ENCODE results near the gene GJA5. TPM values are rescaled to one million over a fixed set of nuclear protein-coding genes. Genes with fewer than 3 reads are reported as not detected.
A peak's percentile ranks its signal among the peaks of the same experiment; 100 is the strongest.

The GJA5 gene
- total RNA-seq, 6 experiments from 2014 or later: 0.12 to 1.2 (median 0.56) TPM

- Histone ChIP-seq H3K9me3 (no peaks in the 10 kb centered on the region), H3K27ac (no peak overlapping the region), H3K4me1 (peaks cover 0 to 12% (median 5%) of the 10 kb centered on the region in 4 donors), H3K36me3 (no peaks in the 10 kb centered on the region), H3K27me3 (no peaks in the 10 kb centered on the region), H3K4me3 (no peak overlapping the region)
- ATAC-seq (no peak), DNase-seq (no peak)
- intact Hi-C loops (cut with DNase I): no loop called here
- WGBS (ENCODE audit: insufficient coverage, low coverage, low lambda C conversion rate, missing lambda C conversion rate): 75% methylated on average over 6 of the region's 6 CpGs
- TF ChIP-seq POLR2A (IDR thresholded peaks at IDR 0.05) (no peak), CTCF (IDR thresholded peaks at IDR 0.05) (no peak)
Measured at GRCh38 chr1:147804942-147805723, 44.7 kb upstream of the GJA5 start.

GRCh38 chr1:147800804-147801203 lies 40.4 kb upstream of the GJA5 start:
- Histone ChIP-seq H3K27me3 (no peaks in the 10 kb centered on the region), H3K9me3 (no peaks in the 10 kb centered on the region), H3K4me1 (no peaks in the 10 kb centered on the region), H3K27ac (no peak overlapping the region), H3K36me3 (no peaks in the 10 kb centered on the region), H3K4me3 (no peak overlapping the region)
- 87% methylated on average over 2 of the region's 2 CpGs for WGBS (ENCODE audit: insufficient coverage, low coverage, low lambda C conversion rate, missing lambda C conversion rate)
- TF ChIP-seq POLR2A (IDR thresholded peaks at IDR 0.05) (no peak), CTCF (IDR thresholded peaks at IDR 0.05) (no peak)
- no peak for DNase-seq
- no peak for ATAC-seq
- intact Hi-C loops (cut with DNase I): no loop called here

GRCh38 chr1:147798731-147799130 lies 38.3 kb upstream of the GJA5 start:
- no peak overlapping the region for H3K4me3 ChIP-seq
- no peak for TF ChIP-seq CTCF (IDR thresholded peaks at IDR 0.05)
- no peak for TF ChIP-seq POLR2A (IDR thresholded peaks at IDR 0.05)
- 60% methylated on average over 2 of the region's 3 CpGs for WGBS (ENCODE audit: insufficient coverage, low coverage, low lambda C conversion rate, missing lambda C conversion rate)
- no peak overlapping the region for H3K27ac ChIP-seq
- H3K36me3 ChIP-seq: no peaks in the 10 kb centered on the region
- H3K9me3 ChIP-seq: no peaks in the 10 kb centered on the region
- intact Hi-C loops (cut with DNase I): no loop called here
- no peak for ATAC-seq
- H3K4me1 ChIP-seq: no peaks in the 10 kb centered on the region
- H3K27me3 ChIP-seq: no peaks in the 10 kb centered on the region
- no peak for DNase-seq

GRCh38 chr1:147794570-147794969 lies 34.2 kb upstream of the GJA5 start:
- 40% methylated on average over 4 of the region's 10 CpGs for WGBS (ENCODE audit: insufficient coverage, low coverage, low lambda C conversion rate, missing lambda C conversion rate)

More at GRCh38 chr1:147794570-147794969, 34.2 kb upstream of the GJA5 start:
- TF ChIP-seq CTCF (IDR thresholded peaks at IDR 0.05): no peak
- no peak for TF ChIP-seq POLR2A (IDR thresholded peaks at IDR 0.05)
- DNase-seq (no peak), ATAC-seq (peak in 1 of 4 donors; percentile 28)
- no peaks in the 10 kb centered on the region for H3K36me3 ChIP-seq
- intact Hi-C loops (cut with DNase I): no loop called here
- H3K4me1 ChIP-seq: no peaks in the 10 kb centered on the region
- no peaks in the 10 kb centered on the region for H3K9me3 ChIP-seq
- no peaks in the 10 kb centered on the region for H3K27me3 ChIP-seq
- no peak overlapping the region for H3K4me3 ChIP-seq
- H3K27ac ChIP-seq: no peak overlapping the region

Measured in right lobe of liver (tissue), 6 donors.